Activated T-cell treated with anti-CD3 and anti-CD28 coated beads, Interleukin-2, amount 50 U/mL, for 24 hours (primary cell): ENCODE data around the gene TREML2.
A peak's percentile ranks its signal among the peaks of the same experiment; 100 is the strongest.
"Not testable (repeated sequence)": the region's sequence is repeated elsewhere in the genome, so short reads cannot be mapped to it uniquely, and the experiment has no call there.

Experiments
- DNase-seq: peaks from one replicate; pipeline ENCODE4 v3.0.0-alpha.2; 2020
- H3K27ac Mint-ChIP-seq: 2 replicates; pipeline ENCODE4 v1.8.0; 2020; ENCODE audit warnings: mild to moderate bottlenecking, mixed read lengths
- H3K27me3 Mint-ChIP-seq: 2 replicates; pipeline ENCODE4 v1.8.0; 2020; ENCODE audit warnings: mixed read lengths
- H3K36me3 Mint-ChIP-seq: 2 replicates; pipeline ENCODE4 v1.8.0; 2020; ENCODE audit warnings: low read depth, mixed read lengths
- H3K4me1 Mint-ChIP-seq: 2 replicates; pipeline ENCODE4 v1.8.0; 2020; ENCODE audit warnings: low read depth, mixed read lengths
- H3K4me3 Mint-ChIP-seq: 2 replicates; pipeline ENCODE4 v1.8.0; 2020; ENCODE audit warnings: mild to moderate bottlenecking, moderate library complexity, mixed read lengths
- H3K9me3 Mint-ChIP-seq: 2 replicates; pipeline ENCODE4 v1.8.0; 2020; ENCODE audit warnings: mixed read lengths

The TREML2 gene

DNA sequence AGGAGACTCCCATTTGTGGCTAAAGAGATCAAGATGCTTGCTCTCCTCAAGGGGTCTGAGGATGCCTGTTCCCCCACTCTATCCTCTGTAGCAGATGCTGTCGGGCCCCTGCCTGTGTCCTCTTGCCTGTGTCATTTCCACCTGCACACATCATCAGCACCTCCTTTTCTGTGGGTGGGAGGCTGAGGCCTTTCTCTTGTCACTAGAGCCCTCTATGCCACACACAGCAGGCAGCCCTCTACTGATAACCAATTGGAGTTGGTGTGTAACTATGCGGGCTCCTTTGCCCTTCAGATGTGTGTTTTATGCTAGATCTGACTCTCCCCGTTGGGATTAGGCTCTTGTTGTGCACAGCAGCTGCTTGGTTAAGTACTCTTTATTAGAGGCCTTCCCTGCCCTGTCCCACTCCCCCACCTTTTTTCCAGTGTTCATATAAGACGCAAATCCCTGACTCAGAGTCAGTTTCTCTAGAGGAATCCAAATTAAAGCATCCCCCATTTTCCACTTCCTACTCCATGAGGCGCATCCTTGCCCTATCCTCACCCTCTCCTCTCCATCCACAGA, 7.7 kb downstream of the TREML2 start:
- no peak overlapping the region for H3K27ac Mint-ChIP-seq
- peaks cover 4% of the 10 kb centered on the region for H3K36me3 Mint-ChIP-seq
- H3K4me3 Mint-ChIP-seq, result no peak overlapping the region
- H3K4me1 Mint-ChIP-seq, result peaks cover 14% of the 10 kb centered on the region
- DNase-seq, result no peak
- H3K9me3 Mint-ChIP-seq, result peaks cover 8% of the 10 kb centered on the region
- no peaks in the 10 kb centered on the region for H3K27me3 Mint-ChIP-seq

DNA sequence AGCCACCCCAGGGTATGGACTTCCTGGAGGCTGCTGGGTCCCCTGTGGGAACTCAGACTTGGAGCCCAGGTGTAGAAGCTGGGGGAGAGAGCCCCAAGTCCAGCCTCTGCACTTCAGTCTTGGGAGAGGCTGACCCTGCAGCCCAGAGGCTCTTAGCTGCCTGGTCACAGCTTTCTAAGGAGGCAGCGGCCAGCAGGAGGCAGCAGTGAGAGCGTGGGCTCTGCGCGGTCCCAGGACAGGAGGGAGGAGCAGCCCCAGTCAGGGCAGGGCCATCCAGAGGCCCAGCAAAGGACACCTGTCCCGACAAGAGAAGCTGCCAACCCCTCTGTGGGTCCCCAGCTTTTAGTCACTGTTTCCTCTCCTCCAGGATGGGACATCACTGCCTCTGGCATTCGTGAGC, 9.4 kb downstream of the TREML2 start:
- H3K9me3 Mint-ChIP-seq, result peaks cover 8% of the 10 kb centered on the region
- H3K27ac Mint-ChIP-seq, result no peak overlapping the region
- no peak overlapping the region for H3K4me3 Mint-ChIP-seq
- H3K27me3 Mint-ChIP-seq, result no peaks in the 10 kb centered on the region
- DNase-seq, result peak; percentile 68
- peaks cover 4% of the 10 kb centered on the region for H3K36me3 Mint-ChIP-seq
- peaks cover 9% of the 10 kb centered on the region for H3K4me1 Mint-ChIP-seq

- H3K27ac Mint-ChIP-seq, result no peak overlapping the region
- peaks cover 9% of the 10 kb centered on the region for H3K4me1 Mint-ChIP-seq
- no peak overlapping the region for H3K4me3 Mint-ChIP-seq
- no peaks in the 10 kb centered on the region for H3K27me3 Mint-ChIP-seq
- H3K36me3 Mint-ChIP-seq, result peaks cover 4% of the 10 kb centered on the region
- H3K9me3 Mint-ChIP-seq, result peaks cover 8% of the 10 kb centered on the region
- no peak for DNase-seq
Measured at GRCh38 chr6:41190791-41191190, 10.2 kb downstream of the TREML2 start.

DNA sequence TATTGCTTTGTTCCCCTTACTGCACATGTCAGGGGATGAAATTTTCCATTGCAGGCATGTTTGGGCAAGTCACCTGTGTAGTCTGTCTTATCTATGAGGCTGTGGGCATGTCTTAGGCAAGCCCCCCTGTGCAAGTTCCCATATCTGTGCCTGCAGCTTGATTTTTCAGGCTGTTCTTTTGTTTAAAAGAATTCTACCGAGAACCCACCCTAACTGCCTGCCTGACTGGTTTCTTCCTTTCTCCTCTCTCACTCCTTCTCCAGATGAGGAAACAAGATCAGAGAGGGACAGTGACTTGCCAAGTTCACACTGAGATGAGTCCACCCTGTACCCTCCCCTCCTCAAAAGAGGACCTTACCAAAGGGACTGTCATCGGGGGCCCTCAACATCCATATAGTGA, 11.0 kb downstream of the TREML2 start:
- peaks cover 4% of the 10 kb centered on the region for H3K36me3 Mint-ChIP-seq
- peaks cover 8% of the 10 kb centered on the region for H3K9me3 Mint-ChIP-seq
- H3K4me1 Mint-ChIP-seq, result peaks cover 8% of the 10 kb centered on the region
- H3K27me3 Mint-ChIP-seq, result no peaks in the 10 kb centered on the region
- DNase-seq, result no peak
- no peak overlapping the region for H3K4me3 Mint-ChIP-seq
- H3K27ac Mint-ChIP-seq, result no peak overlapping the region

DNA sequence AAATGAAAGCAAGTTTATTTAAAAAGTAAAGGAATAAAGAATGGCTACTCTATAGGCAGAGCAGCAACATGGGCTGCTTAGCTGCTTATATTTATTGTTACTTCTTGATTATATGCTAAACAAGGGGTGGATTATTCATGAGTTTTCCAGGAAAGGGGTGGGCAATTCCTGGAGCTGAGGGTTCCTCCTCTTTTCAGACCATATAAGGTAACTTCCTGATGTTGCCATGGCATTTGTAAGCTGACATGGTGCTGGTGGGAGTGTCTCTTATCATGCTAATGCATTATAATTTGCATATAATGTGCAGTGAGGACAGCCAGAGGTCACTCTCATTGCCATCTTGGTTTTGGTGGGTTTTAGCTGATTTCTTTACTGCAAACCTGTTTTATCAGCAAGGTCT, 11.9 kb downstream of the TREML2 start:
- not testable (repeated sequence) for H3K36me3 Mint-ChIP-seq, H3K27me3 Mint-ChIP-seq, DNase-seq, H3K4me3 Mint-ChIP-seq, H3K9me3 Mint-ChIP-seq, H3K4me1 Mint-ChIP-seq, H3K27ac Mint-ChIP-seq

- Mint-ChIP-seq H3K4me1 (peaks cover 2% of the 10 kb centered on the region), H3K4me3 (no peak overlapping the region), H3K27ac (no peak overlapping the region), H3K36me3 (peaks cover 4% of the 10 kb centered on the region), H3K27me3 (no peaks in the 10 kb centered on the region), H3K9me3 (peaks cover 8% of the 10 kb centered on the region)
- no peak for DNase-seq
Measured at GRCh38 chr6:41187924-41188886, 12.7 kb downstream of the TREML2 start.

DNA sequence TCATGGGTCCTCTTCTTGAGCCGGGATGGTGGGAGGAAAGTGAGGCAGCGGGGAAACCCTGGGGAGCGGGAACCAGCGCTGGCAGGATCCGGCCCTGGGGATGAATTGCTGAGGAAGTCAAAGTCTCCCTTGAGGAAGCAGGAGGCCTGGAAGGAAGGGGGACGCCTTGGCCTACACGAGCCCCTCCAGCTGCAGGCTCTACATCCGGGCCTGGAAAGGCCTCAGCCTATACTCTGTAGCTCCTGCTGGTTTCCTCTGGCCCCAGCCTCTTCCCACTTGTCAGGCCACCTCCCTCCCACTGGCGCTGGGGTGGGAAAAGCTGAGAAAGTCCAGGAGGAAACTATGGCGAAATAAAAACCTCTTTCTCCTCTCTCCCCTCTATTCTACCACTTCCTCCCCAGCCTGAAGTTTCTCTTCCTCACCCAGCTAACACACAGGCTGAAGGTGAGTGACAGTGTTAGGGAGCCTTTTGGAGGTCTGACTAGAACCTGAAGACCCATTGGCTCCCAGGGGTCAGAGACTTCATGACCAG, 14.9 kb downstream of the TREML2 start:
- Mint-ChIP-seq H3K9me3 (peaks cover 8% of the 10 kb centered on the region), H3K4me3 (no peak overlapping the region), H3K27ac (no peak overlapping the region), H3K36me3 (peaks cover 4% of the 10 kb centered on the region), H3K27me3 (no peaks in the 10 kb centered on the region), H3K4me1 (peaks cover 8% of the 10 kb centered on the region)
- no peak for DNase-seq

DNA sequence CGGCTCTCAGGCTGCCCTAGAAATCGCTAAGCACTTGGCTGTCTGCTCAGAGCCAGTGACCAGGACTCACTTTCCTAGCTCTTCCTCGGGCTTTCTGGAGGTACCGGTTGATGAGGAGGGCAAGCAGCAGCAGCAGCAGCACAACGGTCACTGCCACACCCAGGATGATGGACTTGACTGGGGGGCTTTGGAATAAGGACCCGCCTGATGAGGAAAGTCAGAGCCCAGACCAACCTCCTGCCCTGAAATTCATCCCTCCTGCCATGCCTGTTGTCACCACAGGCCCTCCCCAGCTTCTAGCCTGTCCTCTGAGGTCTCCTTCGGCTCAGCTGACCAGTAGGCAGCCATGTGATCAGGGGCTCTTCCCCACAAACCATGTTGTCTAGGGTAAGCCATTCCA, 16.2 kb downstream of the TREML2 start:
- Mint-ChIP-seq H3K4me3 (no peak overlapping the region), H3K36me3 (peaks cover under 1% of the 10 kb centered on the region), H3K9me3 (peaks cover 4% of the 10 kb centered on the region), H3K4me1 (peaks cover 8% of the 10 kb centered on the region), H3K27me3 (no peaks in the 10 kb centered on the region), H3K27ac (no peak overlapping the region)
- no peak for DNase-seq

- H3K9me3 Mint-ChIP-seq, result no peaks in the 10 kb centered on the region
- no peaks in the 10 kb centered on the region for H3K36me3 Mint-ChIP-seq
- H3K27ac Mint-ChIP-seq, result no peak overlapping the region
- peaks cover 8% of the 10 kb centered on the region for H3K4me1 Mint-ChIP-seq
- H3K4me3 Mint-ChIP-seq, result no peak overlapping the region
- H3K27me3 Mint-ChIP-seq, result no peaks in the 10 kb centered on the region
- DNase-seq, result no peak
Measured at GRCh38 chr6:41182069-41183034, 18.6 kb downstream of the TREML2 start.

DNA sequence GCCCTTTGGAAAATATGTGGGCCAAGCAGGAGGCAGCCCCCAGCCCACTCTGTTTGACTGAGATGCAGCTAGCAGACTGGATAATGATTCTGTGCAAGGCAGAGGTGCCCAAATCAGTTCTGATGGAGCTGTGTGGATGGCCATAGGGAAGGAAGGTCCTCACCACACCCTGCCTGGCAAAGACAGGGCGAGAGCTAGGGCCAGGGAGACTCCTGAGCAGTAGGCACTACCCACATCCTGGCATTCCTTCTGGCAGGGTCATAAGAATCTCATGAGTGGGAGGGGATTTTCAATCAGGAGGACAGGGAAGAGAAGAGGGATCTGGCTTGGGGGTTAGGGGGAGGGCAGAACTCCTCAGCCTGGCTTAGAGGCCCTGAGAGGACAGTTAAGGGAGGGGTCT, 19.4 kb downstream of the TREML2 start:
- Mint-ChIP-seq H3K27ac (no peak overlapping the region), H3K4me1 (peaks cover 8% of the 10 kb centered on the region), H3K4me3 (no peak overlapping the region), H3K9me3 (no peaks in the 10 kb centered on the region), H3K36me3 (no peaks in the 10 kb centered on the region), H3K27me3 (no peaks in the 10 kb centered on the region)
- DNase-seq, result no peak

- H3K27me3 Mint-ChIP-seq, result peaks cover 3% of the 10 kb centered on the region
- peaks cover 8% of the 10 kb centered on the region for H3K4me1 Mint-ChIP-seq
- DNase-seq, result no peak
- no peaks in the 10 kb centered on the region for H3K36me3 Mint-ChIP-seq
- no peak overlapping the region for H3K27ac Mint-ChIP-seq
- no peaks in the 10 kb centered on the region for H3K9me3 Mint-ChIP-seq
- no peak overlapping the region for H3K4me3 Mint-ChIP-seq
Measured at GRCh38 chr6:41179163-41179562, 21.8 kb downstream of the TREML2 start.

GRCh38 chr6:41177695-41178094, 23.3 kb downstream of the TREML2 start:
- Mint-ChIP-seq H3K9me3 (no peaks in the 10 kb centered on the region), H3K4me1 (peaks cover 8% of the 10 kb centered on the region), H3K36me3 (no peaks in the 10 kb centered on the region), H3K4me3 (no peak overlapping the region), H3K27me3 (peaks cover 3% of the 10 kb centered on the region), H3K27ac (no peak overlapping the region)
- DNase-seq, result no peak

- peaks cover 3% of the 10 kb centered on the region for H3K27me3 Mint-ChIP-seq
- H3K9me3 Mint-ChIP-seq, result no peaks in the 10 kb centered on the region
- no peak for DNase-seq
- H3K4me3 Mint-ChIP-seq, result no peak overlapping the region
- H3K36me3 Mint-ChIP-seq, result no peaks in the 10 kb centered on the region
- H3K4me1 Mint-ChIP-seq, result peaks cover 6% of the 10 kb centered on the region
- H3K27ac Mint-ChIP-seq, result no peak overlapping the region
Measured at GRCh38 chr6:41177287-41177686, 23.7 kb downstream of the TREML2 start.

- Mint-ChIP-seq H3K4me1 (no peaks in the 10 kb centered on the region), H3K27ac (no peak overlapping the region), H3K4me3 (no peak overlapping the region), H3K36me3 (no peaks in the 10 kb centered on the region), H3K9me3 (no peaks in the 10 kb centered on the region), H3K27me3 (peaks cover 3% of the 10 kb centered on the region)
- no peak for DNase-seq
Measured at GRCh38 chr6:41176189-41176588, 24.8 kb downstream of the TREML2 start.
